MM.1S (cell line): ENCODE data around the gene IDI2.
A peak's percentile ranks its signal among the peaks of the same experiment; 100 is the strongest.

Source experiments
- DNase-seq: peaks from one replicate; pipeline ENCODE4 v3.0.0-alpha.2; 2015
- H2AFZ ChIP-seq: fragments of 300-600 bp; sonication (generic); 2 replicates; pipeline ENCODE4 v1.6.0; 2016; ENCODE audit warnings: antibody characterized with exemption, low read length
- H3F3A ChIP-seq: fragments of 300-600 bp; sonication (generic); 2 replicates; pipeline ENCODE4 v1.6.1; 2016; ENCODE audit warnings: mild to moderate bottlenecking, antibody characterized with exemption, low read length, moderate library complexity, mixed read lengths; ENCODE audit not compliant: insufficient read depth
- H3K27ac ChIP-seq: fragments of 300-600 bp; sonication (generic); 2 replicates; pipeline ENCODE4 v1.5.1; 2016; ENCODE audit warnings: mild to moderate bottlenecking, low read length
- H3K27me3 ChIP-seq: fragments of 300-600 bp; sonication (generic); replicated peaks from 2 replicates; pipeline ENCODE4 v1.6.0; 2016; ENCODE audit warnings: low read length; ENCODE audit not compliant: insufficient read depth
- H3K36me3 ChIP-seq: fragments of 300-600 bp; sonication (generic); replicated peaks from 2 replicates; pipeline ENCODE4 v1.6.1; 2016; ENCODE audit warnings: mild to moderate bottlenecking, low read length, mixed read lengths; ENCODE audit not compliant: insufficient read depth
- H3K4me1 ChIP-seq: fragments of 300-600 bp; sonication (generic); 2 replicates; pipeline ENCODE4 v1.6.1; 2016; ENCODE audit warnings: low read length, mixed read lengths
- H3K4me2 ChIP-seq: fragments of 300-600 bp; sonication (generic); 2 replicates; pipeline ENCODE4 v1.6.0; 2016; ENCODE audit warnings: low read depth, low read length
- H3K4me3 ChIP-seq: fragments of 300-600 bp; sonication (generic); 2 replicates; pipeline ENCODE4 v1.5.1; 2016; ENCODE audit warnings: low read length, mixed read lengths
- H3K79me2 ChIP-seq: fragments of 300-600 bp; sonication (generic); 2 replicates; pipeline ENCODE4 v1.6.1; 2016; ENCODE audit warnings: mixed run types, low read length, mixed read lengths
- H3K9ac ChIP-seq: fragments of 300-600 bp; sonication (generic); 2 replicates; pipeline ENCODE4 v1.6.1; 2016; ENCODE audit warnings: low read length, mixed read lengths
- H3K9me2 ChIP-seq: fragments of 300-600 bp; sonication (generic); replicated peaks from 2 replicates; pipeline ENCODE4 v1.6.1; 2016; ENCODE audit warnings: mild to moderate bottlenecking, low read length, mixed read lengths; ENCODE audit not compliant: insufficient read depth
- H3K9me3 ChIP-seq: fragments of 300-600 bp; sonication (generic); replicated peaks from 2 replicates; pipeline ENCODE4 v1.6.1; 2016; ENCODE audit warnings: mild to moderate bottlenecking, low read length, mixed read lengths; ENCODE audit not compliant: insufficient read depth
- H4K20me1 ChIP-seq: fragments of 300-600 bp; sonication (generic); 2 replicates; pipeline ENCODE4 v1.6.1; 2016; ENCODE audit warnings: mild to moderate bottlenecking, low read length, moderate library complexity, mixed read lengths; ENCODE audit not compliant: insufficient read depth
- EZH2 ChIP-seq: fragments of 300-600 bp; sonication (generic); optimal IDR thresholded peaks from 2 replicates; pipeline ENCODE3; 2017; ENCODE audit warnings: low read depth, mild to moderate bottlenecking, antibody characterized with exemption, low read length, mixed read lengths
- EZH2phosphoT487 ChIP-seq: fragments of 300-600 bp; sonication (generic); IDR thresholded peaks from 2 replicates; pipeline ENCODE4 v1.6.1; 2018; ENCODE audit warnings: antibody characterized with exemption, low read length
- TF ChIP-seq, protein P1 (sequence below): fragments of 300-600 bp; sonication (generic); IDR thresholded peaks from 2 replicates; pipeline ENCODE4 v1.5.1; 2016; ENCODE audit warnings: antibody characterized with exemption, low read length, mixed read lengths

IDI2 gene

DNA sequence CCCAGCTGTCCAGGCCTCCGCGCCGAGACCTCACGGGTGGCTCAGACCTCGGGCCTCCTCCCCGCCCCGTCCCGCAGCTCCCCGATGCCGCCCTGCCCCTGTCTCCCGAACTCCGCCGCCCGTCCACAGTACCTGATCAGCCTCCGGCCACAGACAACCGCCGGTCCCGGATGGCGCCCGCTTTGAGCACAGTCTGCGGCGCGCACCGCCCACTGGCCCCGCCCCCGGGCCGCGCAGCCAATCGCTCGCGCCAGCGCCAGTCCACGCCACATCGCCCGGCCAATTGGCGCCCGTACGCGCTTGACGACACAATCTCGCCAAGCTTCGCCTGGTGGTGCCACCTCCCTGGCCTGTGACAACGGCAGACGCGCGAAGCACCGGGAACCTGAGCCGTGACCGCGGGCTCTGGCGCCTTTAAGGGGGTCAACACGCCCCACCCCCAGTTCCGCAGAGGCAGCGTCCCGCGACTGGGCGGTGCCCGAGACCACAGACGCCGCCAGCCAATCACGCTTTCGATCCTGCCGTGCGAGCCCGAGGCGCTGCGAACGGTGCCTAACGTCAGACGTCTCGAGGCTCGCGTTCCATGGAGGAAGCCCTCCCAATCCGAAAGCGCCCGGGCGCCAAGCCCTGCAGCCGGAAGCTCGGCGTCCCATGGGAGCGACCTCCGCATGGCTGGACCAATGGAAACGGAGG, 23.2 kb upstream of the IDI2 start, which contains the start of gene IDI1:
TSS of gene IDI1 (minus strand) at position 388 of the 693 bp plus-strand sequence. CDS start at position 272, 116 bp downstream.
- Histone ChIP-seq H3K4me3 (peak within 1 kb of the TSS; percentile 99), H3K27me3 (no peaks in the 10 kb centered on the region), H3K4me1 (peaks cover 31% of the 10 kb centered on the region; the same call in 1 of the 2 replicates), H3F3A (peaks cover 31% of the 10 kb centered on the region), H3K4me2 (peak within 1 kb of the TSS; percentile 82), H3K9ac (peak within 1 kb of the TSS; percentile 97), H3K36me3 (no peaks in the 10 kb centered on the region), H3K79me2 (peaks cover 74% of the 10 kb centered on the region), H4K20me1 (no peaks in the 10 kb centered on the region), H3K27ac (peak within 1 kb of the TSS; percentile 99), H3K9me2 (no peaks in the 10 kb centered on the region), H2AFZ (peak within 1 kb of the TSS; percentile 39; the same call in 1 of the 2 replicates), H3K9me3 (no peaks in the 10 kb centered on the region)
- DNase-seq, result peak; percentile 97
- TF ChIP-seq, protein P1, sequence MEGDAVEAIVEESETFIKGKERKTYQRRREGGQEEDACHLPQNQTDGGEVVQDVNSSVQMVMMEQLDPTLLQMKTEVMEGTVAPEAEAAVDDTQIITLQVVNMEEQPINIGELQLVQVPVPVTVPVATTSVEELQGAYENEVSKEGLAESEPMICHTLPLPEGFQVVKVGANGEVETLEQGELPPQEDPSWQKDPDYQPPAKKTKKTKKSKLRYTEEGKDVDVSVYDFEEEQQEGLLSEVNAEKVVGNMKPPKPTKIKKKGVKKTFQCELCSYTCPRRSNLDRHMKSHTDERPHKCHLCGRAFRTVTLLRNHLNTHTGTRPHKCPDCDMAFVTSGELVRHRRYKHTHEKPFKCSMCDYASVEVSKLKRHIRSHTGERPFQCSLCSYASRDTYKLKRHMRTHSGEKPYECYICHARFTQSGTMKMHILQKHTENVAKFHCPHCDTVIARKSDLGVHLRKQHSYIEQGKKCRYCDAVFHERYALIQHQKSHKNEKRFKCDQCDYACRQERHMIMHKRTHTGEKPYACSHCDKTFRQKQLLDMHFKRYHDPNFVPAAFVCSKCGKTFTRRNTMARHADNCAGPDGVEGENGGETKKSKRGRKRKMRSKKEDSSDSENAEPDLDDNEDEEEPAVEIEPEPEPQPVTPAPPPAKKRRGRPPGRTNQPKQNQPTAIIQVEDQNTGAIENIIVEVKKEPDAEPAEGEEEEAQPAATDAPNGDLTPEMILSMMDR, result no peak
- no peak for TF ChIP-seq EZH2
- TF ChIP-seq EZH2phosphoT487, result no peak

DNA sequence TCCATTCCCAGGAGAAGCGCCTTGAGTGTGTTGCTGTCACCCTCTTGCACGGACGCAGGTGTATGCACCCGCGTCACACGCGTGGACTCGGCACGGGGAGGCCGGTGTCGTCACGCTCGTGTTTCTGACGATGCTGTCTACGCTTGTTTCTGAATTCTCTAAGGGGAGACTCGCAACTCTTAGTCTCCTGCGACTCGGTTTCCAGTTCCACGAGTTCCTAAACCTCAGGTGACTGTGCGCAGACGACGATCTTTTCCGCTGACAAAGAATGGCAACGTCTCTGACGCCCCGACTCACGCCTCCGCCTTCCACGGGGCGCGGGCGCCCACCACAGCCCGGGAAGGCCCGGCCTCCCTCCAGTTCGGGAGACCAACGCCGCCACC, 22.7 kb upstream of the IDI2 start:
- TF ChIP-seq, protein P1, result no peak
- TF ChIP-seq EZH2phosphoT487, result no peak
- no peak for TF ChIP-seq EZH2
- H3K79me2 ChIP-seq, result peaks cover 74% of the 10 kb centered on the region
- H3K4me2 ChIP-seq, result peak overlapping the region; percentile 82
- DNase-seq, result peak; percentile 27
- H3K4me3 ChIP-seq, result peak overlapping the region; percentile 99
- H3K9ac ChIP-seq, result peak overlapping the region; percentile 97
- H3K27ac ChIP-seq, result peak overlapping the region; percentile 99
- peaks cover 36% of the 10 kb centered on the region for H3F3A ChIP-seq
- no peaks in the 10 kb centered on the region for H4K20me1 ChIP-seq
- no peaks in the 10 kb centered on the region for H3K9me2 ChIP-seq
- H3K36me3 ChIP-seq, result no peaks in the 10 kb centered on the region
- H2AFZ ChIP-seq, result peak overlapping the region; percentile 32; the same call in 1 of the 2 replicates
- H3K9me3 ChIP-seq, result no peaks in the 10 kb centered on the region
- no peaks in the 10 kb centered on the region for H3K27me3 ChIP-seq
- peaks cover 33% of the 10 kb centered on the region; the same call in 1 of the 2 replicates for H3K4me1 ChIP-seq

GRCh38 chr10:1047937-1048336, 22.3 kb upstream of the IDI2 start:
- H3K9me3 ChIP-seq, result no peaks in the 10 kb centered on the region
- H3K79me2 ChIP-seq, result peaks cover 74% of the 10 kb centered on the region
- H3K27ac ChIP-seq, result peak overlapping the region; percentile 99
- H3K36me3 ChIP-seq, result no peaks in the 10 kb centered on the region
- no peaks in the 10 kb centered on the region for H4K20me1 ChIP-seq
- H3F3A ChIP-seq, result peaks cover 40% of the 10 kb centered on the region
- no peaks in the 10 kb centered on the region for H3K9me2 ChIP-seq
- TF ChIP-seq EZH2phosphoT487 (no peak), EZH2 (no peak)
- TF ChIP-seq, protein P1, result no peak
- H3K27me3 ChIP-seq, result no peaks in the 10 kb centered on the region
- H2AFZ ChIP-seq, result peak overlapping the region; percentile 32; the same call in 1 of the 2 replicates
- H3K4me1 ChIP-seq, result peaks cover 37% of the 10 kb centered on the region; the same call in 1 of the 2 replicates
- DNase-seq, result peak; percentile 14
- H3K9ac ChIP-seq, result peak overlapping the region; percentile 97
- H3K4me2 ChIP-seq, result peak overlapping the region; percentile 82
- peak overlapping the region; percentile 99 for H3K4me3 ChIP-seq
